ENCODE measurements around the gene CCDC88B.
"Not testable (repeated sequence)": the region's sequence is repeated elsewhere in the genome, so short reads cannot be mapped to it uniquely, and the experiment has no call there.

The CCDC88B gene

GRCh38 chr11:64323984-64324383, 16.0 kb upstream of the CCDC88B start:
- not testable (repeated sequence) for DNase-seq

- no peak for DNase-seq
These were observed 15.1 kb upstream of the CCDC88B start for GRCh38 chr11:64324692-64325469.

GRCh38 chr11:64327375-64327774, 12.6 kb upstream of the CCDC88B start:
- DNase-seq: no peak

- no peak for DNase-seq
These were observed 12.0 kb upstream of the CCDC88B start for GRCh38 chr11:64327993-64328392.

GRCh38 chr11:64330888-64331287, 9.1 kb upstream of the CCDC88B start:
- no peak for DNase-seq

- DNase-seq: peak; percentile 97
These were observed 8.2 kb upstream of the CCDC88B start for GRCh38 chr11:64331569-64332371.

GRCh38 chr11:64333556-64333955, 6.4 kb upstream of the CCDC88B start:
- DNase-seq: no peak

GRCh38 chr11:64334764-64335735, 5.0 kb upstream of the CCDC88B start:
- DNase-seq: peak; percentile 99

- DNase-seq: no peak
These were observed 2.3 kb upstream of the CCDC88B start for GRCh38 chr11:64337538-64338249.

GRCh38 chr11:64338716-64339115, 1.3 kb upstream of the CCDC88B start:
- DNase-seq: no peak

GRCh38 chr11:64339286-64339685, 718 bp upstream of the CCDC88B start:
- no peak for DNase-seq

- no peak for DNase-seq
These were observed 799 bp downstream of the CCDC88B start for GRCh38 chr11:64340671-64341335.

- DNase-seq: no peak
These were observed 1.4 kb downstream of the CCDC88B start for GRCh38 chr11:64341429-64341828.

GRCh38 chr11:64341851-64342791, 2.1 kb downstream of the CCDC88B start:
- DNase-seq: peak; percentile 89

GRCh38 chr11:64342869-64343745, 3.1 kb downstream of the CCDC88B start:
- no peak for DNase-seq

- DNase-seq: no peak
These were observed 4.0 kb downstream of the CCDC88B start for GRCh38 chr11:64343767-64344559.

GRCh38 chr11:64344787-64345186, 4.8 kb downstream of the CCDC88B start:
- DNase-seq: no peak

- DNase-seq: no peak
These were observed 7.3 kb downstream of the CCDC88B start for GRCh38 chr11:64347193-64347867.

Data from NCI-H226 (cell line).